Measurements from ENCODE around the gene FOXR1.

DNA sequence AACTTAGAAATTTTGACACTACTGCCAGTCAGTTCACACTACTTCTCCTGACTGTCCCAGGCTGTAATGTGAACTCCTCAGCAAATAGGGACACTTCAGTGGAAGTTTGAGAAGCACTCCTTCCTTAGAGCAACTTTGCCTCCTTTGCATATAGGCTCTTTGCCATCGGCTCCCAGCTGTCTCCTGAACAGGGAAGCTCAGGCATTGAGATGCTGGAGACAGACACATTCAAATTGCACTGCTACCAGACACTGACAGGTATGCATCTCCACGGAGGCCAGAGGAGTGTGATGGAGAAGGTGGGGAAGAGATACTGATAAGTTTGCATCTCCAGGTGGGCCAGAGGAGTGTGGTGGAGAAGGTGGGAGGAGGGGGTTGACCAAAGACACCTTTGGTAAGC lies 48.4 kb downstream of the FOXR1 start:
- TF ChIP-seq, protein P1, sequence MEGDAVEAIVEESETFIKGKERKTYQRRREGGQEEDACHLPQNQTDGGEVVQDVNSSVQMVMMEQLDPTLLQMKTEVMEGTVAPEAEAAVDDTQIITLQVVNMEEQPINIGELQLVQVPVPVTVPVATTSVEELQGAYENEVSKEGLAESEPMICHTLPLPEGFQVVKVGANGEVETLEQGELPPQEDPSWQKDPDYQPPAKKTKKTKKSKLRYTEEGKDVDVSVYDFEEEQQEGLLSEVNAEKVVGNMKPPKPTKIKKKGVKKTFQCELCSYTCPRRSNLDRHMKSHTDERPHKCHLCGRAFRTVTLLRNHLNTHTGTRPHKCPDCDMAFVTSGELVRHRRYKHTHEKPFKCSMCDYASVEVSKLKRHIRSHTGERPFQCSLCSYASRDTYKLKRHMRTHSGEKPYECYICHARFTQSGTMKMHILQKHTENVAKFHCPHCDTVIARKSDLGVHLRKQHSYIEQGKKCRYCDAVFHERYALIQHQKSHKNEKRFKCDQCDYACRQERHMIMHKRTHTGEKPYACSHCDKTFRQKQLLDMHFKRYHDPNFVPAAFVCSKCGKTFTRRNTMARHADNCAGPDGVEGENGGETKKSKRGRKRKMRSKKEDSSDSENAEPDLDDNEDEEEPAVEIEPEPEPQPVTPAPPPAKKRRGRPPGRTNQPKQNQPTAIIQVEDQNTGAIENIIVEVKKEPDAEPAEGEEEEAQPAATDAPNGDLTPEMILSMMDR (IDR thresholded peaks at IDR 0.05; ENCODE audit: insufficient read depth, low read depth, low read length) = no peak
- TF ChIP-seq EZH2 (IDR thresholded peaks at IDR 0.05; ENCODE audit: insufficient read depth, low read length) = no peak
